Osteocyte (in vitro differentiated cells): ENCODE data around the gene TPRG1. TPM values are rescaled to one million over a fixed set of nuclear protein-coding genes. Genes with fewer than 3 reads are reported as not detected.

Experiments
- DNase-seq: peaks from one replicate; pipeline ENCODE4 v3.0.0; 2021; ENCODE audit warnings: mixed read lengths; ENCODE audit not compliant: unreplicated experiment; ENCODE audit errors: extremely low spot score
- H3K27ac Mint-ChIP-seq: one replicate; pipeline ENCODE4 v1.8.0; 2021; ENCODE audit warnings: mild to moderate bottlenecking, mixed read lengths; ENCODE audit not compliant: unreplicated experiment
- H3K27me3 Mint-ChIP-seq: one replicate; pipeline ENCODE4 v1.8.0; 2021; ENCODE audit warnings: mixed read lengths; ENCODE audit not compliant: unreplicated experiment
- H3K36me3 Mint-ChIP-seq: one replicate; pipeline ENCODE4 v1.8.0; 2021; ENCODE audit warnings: mixed read lengths; ENCODE audit not compliant: unreplicated experiment
- H3K4me1 Mint-ChIP-seq: one replicate; pipeline ENCODE4 v1.8.0; 2021; ENCODE audit warnings: mixed read lengths; ENCODE audit not compliant: unreplicated experiment
- H3K4me3 Mint-ChIP-seq: one replicate; pipeline ENCODE4 v1.8.0; 2021; ENCODE audit warnings: mild to moderate bottlenecking, moderate library complexity, mixed read lengths; ENCODE audit not compliant: unreplicated experiment
- H3K9me3 Mint-ChIP-seq: one replicate; pipeline ENCODE4 v1.8.0; 2021; ENCODE audit warnings: mixed read lengths; ENCODE audit not compliant: unreplicated experiment
- CTCF ChIP-seq: fragments of 200-600 bp; sonication (generic); IDR thresholded peaks from 2 replicates; pipeline ENCODE4 v1.5.0; 2021; ENCODE audit warnings: antibody characterized with exemption, mild to moderate bottlenecking, moderate library complexity
- total RNA-seq: library from RNA; stranded (reverse); gene quantifications from 2 replicates; pipeline ENCODE4 v1.2.1, GENCODE V29; 2021

TPRG1 gene
- total RNA-seq, 1 donor from 2014 or later, result 0.46 TPM

- no peaks in the 10 kb centered on the region for H3K36me3 Mint-ChIP-seq
Measured at GRCh38 chr3:189249987-189250386, 78.2 kb downstream of the TPRG1 start.

GRCh38 chr3:189258261-189258660 is 86.5 kb downstream of the TPRG1 start:
- no peaks in the 10 kb centered on the region for H3K36me3 Mint-ChIP-seq
- no peak overlapping the region for H3K4me3 Mint-ChIP-seq
- no peak for TF ChIP-seq CTCF
- H3K27ac Mint-ChIP-seq, result no peak overlapping the region
- peaks cover 22% of the 10 kb centered on the region for H3K27me3 Mint-ChIP-seq
- H3K4me1 Mint-ChIP-seq, result no peaks in the 10 kb centered on the region
- no peak for DNase-seq
- H3K9me3 Mint-ChIP-seq, result peaks cover 10% of the 10 kb centered on the region

More at GRCh38 chr3:189249987-189250386, 78.2 kb downstream of the TPRG1 start:
- Mint-ChIP-seq H3K4me1 (no peaks in the 10 kb centered on the region), H3K27ac (no peak overlapping the region), H3K4me3 (no peak overlapping the region), H3K27me3 (peaks cover 4% of the 10 kb centered on the region), H3K9me3 (peaks cover 10% of the 10 kb centered on the region)
- no peak for TF ChIP-seq CTCF
- DNase-seq, result no peak

- Mint-ChIP-seq H3K4me3 (no peak overlapping the region), H3K27me3 (peaks cover 17% of the 10 kb centered on the region), H3K9me3 (no peaks in the 10 kb centered on the region), H3K36me3 (peaks cover 3% of the 10 kb centered on the region), H3K4me1 (peaks cover 7% of the 10 kb centered on the region), H3K27ac (no peak overlapping the region)
- no peak for TF ChIP-seq CTCF
- DNase-seq, result no peak
Measured at GRCh38 chr3:189260556-189261493, 89.1 kb downstream of the TPRG1 start.

GRCh38 chr3:189262746-189263145 is 91.0 kb downstream of the TPRG1 start:
- Mint-ChIP-seq H3K9me3 (no peaks in the 10 kb centered on the region), H3K36me3 (peaks cover 3% of the 10 kb centered on the region), H3K27ac (no peak overlapping the region), H3K4me3 (no peak overlapping the region), H3K4me1 (peaks cover 10% of the 10 kb centered on the region), H3K27me3 (peaks cover 3% of the 10 kb centered on the region)
- DNase-seq, result no peak
- TF ChIP-seq CTCF, result no peak

GRCh38 chr3:189267981-189268613 is 96.3 kb downstream of the TPRG1 start:
- Mint-ChIP-seq H3K27me3 (no peaks in the 10 kb centered on the region), H3K9me3 (no peaks in the 10 kb centered on the region), H3K27ac (no peak overlapping the region), H3K4me1 (peaks cover 32% of the 10 kb centered on the region), H3K36me3 (peaks cover 3% of the 10 kb centered on the region), H3K4me3 (no peak overlapping the region)
- no peak for DNase-seq
- peak; percentile 44 for TF ChIP-seq CTCF
